Ectodermal cell (in vitro differentiated cells): ENCODE data around the gene MUSK.

Source experiments
- H3K27ac ChIP-seq: 2 replicates; pipeline ENCODE4 v1.7.0; 2013; ENCODE audit warnings: mild to moderate bottlenecking, low read depth, low read length; ENCODE audit not compliant: insufficient read depth, poor library complexity, severe bottlenecking
- H3K27me3 ChIP-seq: 2 replicates; pipeline ENCODE4 v1.7.0; 2013; ENCODE audit warnings: mild to moderate bottlenecking, low read length; ENCODE audit not compliant: insufficient read depth, control insufficient read depth, poor library complexity, severe bottlenecking
- H3K36me3 ChIP-seq: one replicate; pipeline ENCODE4 v1.7.0; 2013; ENCODE audit warnings: low read length; ENCODE audit not compliant: control insufficient read depth, insufficient read depth
- H3K4me1 ChIP-seq: one replicate; pipeline ENCODE4 v1.7.0; 2013; ENCODE audit warnings: low read length; ENCODE audit not compliant: control insufficient read depth, insufficient read depth
- H3K4me3 ChIP-seq: 2 replicates; pipeline ENCODE4 v1.7.0; 2013; ENCODE audit warnings: low read depth, low read length, control low read depth; ENCODE audit not compliant: insufficient read depth
- H3K9me3 ChIP-seq: 2 replicates; pipeline ENCODE4 v1.7.0; 2013; ENCODE audit warnings: mild to moderate bottlenecking, low read length, moderate library complexity; ENCODE audit not compliant: control insufficient read depth
- WGBS, 2 experiments: methylation state at CpG; one replicate each; pipeline ENCODE4 v1.1.7; 2013; ENCODE audit warnings: missing lambda C conversion rate in 2 of 2; 5-methylcytosine and 5-hydroxymethylcytosine counted together

The MUSK gene

DNA sequence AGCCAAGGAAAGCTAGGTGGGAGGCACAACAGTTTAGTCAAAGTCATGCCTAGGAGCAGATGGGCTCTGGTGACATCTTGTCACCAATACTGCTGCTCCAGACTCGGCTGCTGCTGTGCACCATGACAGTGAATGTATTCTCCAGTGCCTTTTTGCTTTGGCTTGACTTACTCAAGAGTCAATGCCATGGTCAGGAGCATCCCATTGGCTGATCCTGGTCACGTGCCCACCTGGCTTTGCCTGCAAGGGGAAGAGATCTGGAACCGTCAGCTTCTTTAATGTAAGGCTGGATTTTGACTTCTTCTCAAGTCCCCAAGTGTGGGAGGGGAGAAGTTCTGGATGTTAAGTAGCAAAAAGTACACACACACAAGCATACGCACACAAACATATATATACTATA lies 19.9 kb upstream of the MUSK start:
- H3K4me3 ChIP-seq: no peak overlapping the region
- no peaks in the 10 kb centered on the region for H3K27me3 ChIP-seq
- no peaks in the 10 kb centered on the region for H3K36me3 ChIP-seq
- H3K9me3 ChIP-seq: no peaks in the 10 kb centered on the region
- 79 to 88% methylated on average over 3 of the region's 4 CpGs for whole genome bisulfite sequencing, 2 experiments
- no peaks in the 10 kb centered on the region for H3K4me1 ChIP-seq
- H3K27ac ChIP-seq: no peak overlapping the region

- no peak overlapping the region for H3K4me3 ChIP-seq
- H3K27ac ChIP-seq: no peak overlapping the region
- no peaks in the 10 kb centered on the region for H3K9me3 ChIP-seq
- H3K27me3 ChIP-seq: no peaks in the 10 kb centered on the region
- no peaks in the 10 kb centered on the region for H3K4me1 ChIP-seq
- WGBS, 2 experiments: 89 to 96% methylated on average over 1 to 3 of the region's 3 CpGs
- no peaks in the 10 kb centered on the region for H3K36me3 ChIP-seq
Measured at GRCh38 chr9:110650261-110650660, 18.3 kb upstream of the MUSK start.

DNA sequence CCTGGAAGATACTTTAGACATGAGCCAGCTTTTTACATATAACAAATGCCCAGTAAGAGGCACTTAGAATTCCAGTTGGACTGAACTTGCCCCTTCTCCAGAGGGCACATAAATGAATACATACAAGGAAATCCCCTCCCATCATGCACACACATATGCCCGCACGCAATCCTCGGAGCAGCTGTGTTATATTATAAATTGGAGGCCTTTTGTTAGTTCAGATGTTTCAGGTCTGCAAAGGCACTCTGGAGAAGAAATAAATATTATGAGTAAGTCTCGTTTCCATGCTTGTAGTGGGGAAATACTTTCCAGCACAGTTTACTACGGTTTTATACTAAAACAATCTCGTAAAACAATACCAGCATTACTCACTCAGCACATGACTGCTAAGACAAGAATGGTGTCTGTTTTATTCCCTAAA lies 17.6 kb upstream of the MUSK start:
- Histone ChIP-seq H3K4me3 (no peak overlapping the region), H3K27me3 (no peaks in the 10 kb centered on the region), H3K9me3 (no peaks in the 10 kb centered on the region), H3K4me1 (no peaks in the 10 kb centered on the region), H3K36me3 (no peaks in the 10 kb centered on the region), H3K27ac (no peak overlapping the region)
- 97% methylated on average over 4 to 6 of the region's 6 CpGs for WGBS, 2 experiments

DNA sequence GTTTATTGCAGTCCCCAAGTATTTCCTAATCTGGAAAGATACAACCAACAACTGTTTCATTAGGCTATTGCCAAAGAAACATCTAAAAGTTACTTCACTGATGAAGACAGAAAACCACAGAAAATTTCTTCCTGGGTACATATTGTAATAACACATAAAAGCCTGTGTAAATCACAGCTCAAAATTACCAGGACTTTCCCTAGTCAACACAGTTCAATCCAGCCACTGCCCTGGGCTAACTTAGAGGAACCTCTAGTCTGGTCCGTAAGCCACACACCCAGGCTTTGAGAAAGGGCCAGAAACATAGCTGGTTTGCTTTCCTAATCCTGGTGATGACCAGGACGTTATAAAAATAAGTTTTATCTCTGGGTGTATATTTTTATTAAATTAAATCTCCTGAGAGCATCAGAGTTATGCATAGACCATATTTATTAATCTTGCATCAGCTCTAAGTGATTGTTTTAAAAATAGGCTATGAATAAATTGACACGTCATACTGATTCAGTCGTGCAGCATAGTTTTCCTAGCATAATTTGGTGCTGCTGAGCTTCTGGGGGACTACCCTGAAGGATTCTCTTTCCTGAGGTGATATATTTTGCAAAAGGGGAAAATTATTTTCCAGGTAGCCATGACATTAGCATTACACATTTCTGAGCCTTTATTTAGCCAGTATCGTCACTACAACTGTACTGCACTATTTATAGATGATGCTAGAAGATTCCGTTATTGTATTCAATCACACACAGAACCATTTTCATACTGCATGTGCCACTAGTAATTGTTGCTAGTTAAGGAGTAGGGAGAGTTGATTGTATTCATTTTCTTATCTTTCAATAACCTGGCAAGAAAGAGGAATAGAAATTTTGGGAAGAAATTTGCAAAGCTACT lies 12.6 kb upstream of the MUSK start:
- WGBS, 2 experiments: 91 to 93% methylated on average over 3 to 4 of the region's 6 CpGs
- Histone ChIP-seq H3K27ac (no peak overlapping the region), H3K4me1 (no peaks in the 10 kb centered on the region), H3K36me3 (no peaks in the 10 kb centered on the region), H3K27me3 (no peaks in the 10 kb centered on the region), H3K9me3 (no peaks in the 10 kb centered on the region), H3K4me3 (no peak overlapping the region)

DNA sequence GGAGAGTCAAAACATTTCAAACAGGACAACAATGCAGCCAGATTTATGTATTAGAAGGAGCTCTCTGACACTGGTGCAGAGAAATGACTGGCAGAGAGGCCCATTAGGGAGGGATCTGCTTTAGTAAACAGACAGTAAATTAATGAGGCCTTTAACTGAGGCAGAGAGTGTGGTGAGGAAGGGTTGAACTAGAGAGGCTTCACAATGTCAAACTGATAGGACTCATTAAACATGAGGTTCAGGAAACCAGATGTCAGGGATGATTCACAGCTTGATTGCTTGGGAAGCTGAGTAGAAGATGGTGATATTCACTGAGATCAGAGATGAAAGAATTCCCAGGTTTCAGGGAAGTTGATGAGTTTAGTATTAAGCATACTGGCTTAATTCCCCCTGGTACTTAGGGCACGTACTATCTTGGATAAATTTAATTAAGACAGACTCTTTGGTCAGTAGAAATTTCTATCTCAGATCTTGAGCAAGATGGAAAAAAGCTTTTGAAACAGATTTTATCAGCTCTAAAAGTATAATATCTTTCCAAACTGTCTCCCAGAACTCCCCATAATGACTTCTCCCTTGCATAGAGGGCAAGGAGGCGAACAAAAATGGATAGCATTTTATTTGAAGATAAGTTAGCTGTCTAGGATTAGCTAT lies 8.6 kb upstream of the MUSK start:
- WGBS, 2 experiments: 100% methylated on average over 1 to 2 of the region's 2 CpGs
- no peaks in the 10 kb centered on the region for H3K27me3 ChIP-seq

DNA sequence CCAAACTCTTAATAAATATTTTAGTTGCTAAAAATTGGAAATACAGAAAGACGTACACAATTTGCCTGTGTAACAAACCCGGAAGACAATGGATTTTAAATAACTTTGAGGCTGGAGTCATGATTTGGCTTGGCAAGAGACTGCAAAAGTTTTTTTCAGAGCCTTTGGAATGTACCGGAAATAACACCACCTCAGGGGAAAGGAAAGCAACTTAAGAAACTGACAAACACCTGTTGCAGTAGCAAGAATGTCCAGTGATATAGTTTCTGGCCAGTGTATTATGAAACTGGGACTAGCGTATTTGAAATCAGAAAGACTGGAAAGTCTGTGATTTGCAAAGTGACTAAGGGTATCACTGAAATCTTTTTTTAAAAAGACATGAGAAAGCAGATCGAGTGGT lies 842 bp downstream of the MUSK start:
- no peaks in the 10 kb centered on the region for H3K27me3 ChIP-seq
- H3K27ac ChIP-seq: no peak overlapping the region
- no peaks in the 10 kb centered on the region for H3K36me3 ChIP-seq
- no peak overlapping the region for H3K4me3 ChIP-seq
- H3K9me3 ChIP-seq: no peaks in the 10 kb centered on the region
- H3K4me1 ChIP-seq: no peaks in the 10 kb centered on the region
- 91 to 97% methylated on average over 4 of the region's 5 CpGs for WGBS, 2 experiments

More for the DNA sequence above, 8.6 kb upstream of the MUSK start:
- Histone ChIP-seq H3K9me3 (no peaks in the 10 kb centered on the region), H3K27ac (no peak overlapping the region), H3K4me1 (no peaks in the 10 kb centered on the region), H3K36me3 (no peaks in the 10 kb centered on the region), H3K4me3 (no peak overlapping the region)

GRCh38 chr9:110671849-110672248 lies 3.3 kb downstream of the MUSK start:
- H3K27ac ChIP-seq: no peak overlapping the region
- WGBS, 2 experiments: 93 to 100% methylated on average over 3 to 4 of the region's 4 CpGs
- H3K27me3 ChIP-seq: no peaks in the 10 kb centered on the region
- H3K4me1 ChIP-seq: no peaks in the 10 kb centered on the region
- H3K36me3 ChIP-seq: no peaks in the 10 kb centered on the region
- no peaks in the 10 kb centered on the region for H3K9me3 ChIP-seq
- H3K4me3 ChIP-seq: no peak overlapping the region

- no peak overlapping the region for H3K4me3 ChIP-seq
- H3K27ac ChIP-seq: no peak overlapping the region
- H3K4me1 ChIP-seq: no peaks in the 10 kb centered on the region
- no peaks in the 10 kb centered on the region for H3K9me3 ChIP-seq
- no peaks in the 10 kb centered on the region for H3K36me3 ChIP-seq
- no peaks in the 10 kb centered on the region for H3K27me3 ChIP-seq
- WGBS, 2 experiments: 94 to 95% methylated on average over 3 of the region's 3 CpGs
Measured at GRCh38 chr9:110672873-110673510, 4.4 kb downstream of the MUSK start.

- Histone ChIP-seq H3K9me3 (no peaks in the 10 kb centered on the region), H3K27ac (no peak overlapping the region), H3K4me3 (no peak overlapping the region), H3K27me3 (no peaks in the 10 kb centered on the region), H3K4me1 (no peaks in the 10 kb centered on the region), H3K36me3 (no peaks in the 10 kb centered on the region)
- WGBS, 2 experiments: 93 to 95% methylated on average over 4 of the region's 4 CpGs
Measured at GRCh38 chr9:110687497-110687896, 18.9 kb downstream of the MUSK start.

DNA sequence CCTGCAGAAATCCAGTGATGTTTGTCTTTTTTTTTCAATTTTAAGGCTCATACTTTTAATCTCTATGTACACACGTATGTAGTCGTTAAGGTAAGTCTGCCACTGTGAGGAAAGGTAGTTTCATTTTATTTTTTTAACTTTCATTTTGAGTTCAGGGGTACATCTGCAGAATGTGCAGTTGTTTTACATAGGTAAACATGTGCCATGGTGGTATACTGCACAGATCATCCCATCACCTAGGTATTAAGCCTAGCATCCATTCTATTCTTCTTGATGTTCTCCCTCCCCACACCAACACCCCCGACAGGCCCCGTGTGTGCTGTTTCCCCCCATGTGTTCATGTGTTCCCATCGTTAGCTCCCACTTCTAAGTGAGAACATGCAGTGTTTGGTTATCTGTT lies 19.7 kb downstream of the MUSK start:
- H3K36me3 ChIP-seq: no peaks in the 10 kb centered on the region
- 89 to 94% methylated on average over 5 of the region's 5 CpGs for WGBS, 2 experiments
- H3K4me1 ChIP-seq: no peaks in the 10 kb centered on the region
- no peak overlapping the region for H3K27ac ChIP-seq
- H3K27me3 ChIP-seq: no peaks in the 10 kb centered on the region
- no peaks in the 10 kb centered on the region for H3K9me3 ChIP-seq
- no peak overlapping the region for H3K4me3 ChIP-seq
